HG02623 (cell line): Measurements from ENCODE around the gene ANKIB1.
"Not testable (repeated sequence)": the region's sequence is repeated elsewhere in the genome, so short reads cannot be mapped to it uniquely, and the experiment has no call there.

ENCODE experiments used
- ATAC-seq: cut with Tn5 transposase; IDR thresholded peaks from one replicate; pipeline ENCODE4 v1.9.1; 2021; ENCODE audit warnings: moderate library complexity; ENCODE audit not compliant: unreplicated experiment

The ANKIB1 gene

DNA sequence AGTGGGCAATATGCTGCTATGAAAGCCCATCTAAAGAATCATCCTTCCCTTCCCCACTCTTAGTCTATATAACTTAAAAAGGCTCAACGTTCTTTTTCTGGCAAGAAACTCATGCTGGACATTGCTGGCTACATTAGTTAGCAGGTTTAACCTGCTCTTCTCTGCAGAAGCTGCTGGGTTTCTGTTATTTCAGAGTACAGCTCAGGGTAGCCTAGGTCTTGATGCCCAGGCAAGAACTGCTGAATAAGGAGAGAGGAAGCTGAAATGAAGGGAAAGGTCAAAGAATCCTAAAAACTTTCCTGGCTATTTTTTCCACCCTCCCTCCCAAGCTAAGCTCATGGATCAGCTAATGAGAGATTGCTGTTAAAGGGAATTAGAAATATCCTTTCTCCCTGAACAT is 79.4 kb downstream of the ANKIB1 start:
- ATAC-seq: no peak

DNA sequence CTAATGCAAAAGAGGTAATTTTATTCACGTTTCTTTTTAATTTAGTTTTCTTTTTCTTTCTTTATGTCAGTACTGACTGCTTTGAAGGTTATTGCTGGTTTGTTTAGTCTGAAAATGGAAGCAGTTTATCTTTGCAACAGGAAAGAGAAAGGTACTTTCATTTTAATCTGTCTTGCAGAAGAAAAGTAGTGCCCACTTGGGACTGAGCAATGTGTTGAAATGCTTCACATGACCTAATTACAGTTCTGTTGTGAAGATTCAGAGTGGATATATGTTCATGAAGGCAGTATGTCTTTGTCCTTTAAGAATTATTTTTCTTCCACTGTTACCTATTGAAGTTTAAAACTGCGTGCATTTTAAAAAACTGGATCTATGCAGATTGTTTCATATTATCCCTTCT is 80.1 kb downstream of the ANKIB1 start:
- ATAC-seq: no peak

- no peak for ATAC-seq
Observed at GRCh38 chr7:92330835-92331438, 85.2 kb downstream of the ANKIB1 start.

- ATAC-seq: no peak
Observed at GRCh38 chr7:92331508-92331907, 85.7 kb downstream of the ANKIB1 start.

DNA sequence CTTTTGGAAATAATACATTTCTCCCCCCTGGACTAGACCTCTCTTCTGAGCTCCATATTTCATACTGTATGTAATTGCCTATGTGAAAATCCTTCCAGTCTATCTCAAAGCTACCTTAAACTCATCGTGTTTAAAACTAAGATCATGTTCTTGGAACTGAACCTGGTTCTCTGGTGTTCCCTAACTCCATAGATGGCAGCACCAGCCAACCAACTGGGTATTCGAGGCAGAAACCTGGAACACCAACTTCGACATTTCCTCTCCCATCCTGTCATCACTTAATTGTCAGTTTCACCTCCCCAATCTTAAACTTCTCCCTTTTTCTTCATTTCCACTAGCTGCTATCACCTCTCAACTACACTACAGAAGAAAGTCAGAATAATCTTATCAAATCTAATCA is 87.0 kb downstream of the ANKIB1 start:
- no peak for ATAC-seq

DNA sequence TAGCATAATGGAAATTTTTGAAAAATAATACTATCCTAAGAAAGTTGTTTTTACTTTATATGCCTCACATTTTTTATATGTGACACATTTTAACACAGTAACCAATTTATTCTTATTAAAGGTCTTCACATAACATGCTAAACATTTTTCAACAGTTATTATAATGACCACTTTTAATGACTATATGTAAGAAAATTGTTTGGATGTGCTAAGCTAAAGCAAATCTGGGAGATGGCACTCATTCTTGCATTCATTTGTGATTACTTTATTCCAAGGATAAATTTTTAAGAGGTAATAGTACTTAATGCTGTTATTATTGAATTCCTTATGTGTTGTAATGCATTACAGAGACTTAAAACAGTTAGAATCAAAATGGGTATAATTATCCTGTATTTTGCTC is 88.1 kb downstream of the ANKIB1 start:
- ATAC-seq: no peak

GRCh38 chr7:92335574-92335973 is 89.8 kb downstream of the ANKIB1 start:
- no peak for ATAC-seq

DNA sequence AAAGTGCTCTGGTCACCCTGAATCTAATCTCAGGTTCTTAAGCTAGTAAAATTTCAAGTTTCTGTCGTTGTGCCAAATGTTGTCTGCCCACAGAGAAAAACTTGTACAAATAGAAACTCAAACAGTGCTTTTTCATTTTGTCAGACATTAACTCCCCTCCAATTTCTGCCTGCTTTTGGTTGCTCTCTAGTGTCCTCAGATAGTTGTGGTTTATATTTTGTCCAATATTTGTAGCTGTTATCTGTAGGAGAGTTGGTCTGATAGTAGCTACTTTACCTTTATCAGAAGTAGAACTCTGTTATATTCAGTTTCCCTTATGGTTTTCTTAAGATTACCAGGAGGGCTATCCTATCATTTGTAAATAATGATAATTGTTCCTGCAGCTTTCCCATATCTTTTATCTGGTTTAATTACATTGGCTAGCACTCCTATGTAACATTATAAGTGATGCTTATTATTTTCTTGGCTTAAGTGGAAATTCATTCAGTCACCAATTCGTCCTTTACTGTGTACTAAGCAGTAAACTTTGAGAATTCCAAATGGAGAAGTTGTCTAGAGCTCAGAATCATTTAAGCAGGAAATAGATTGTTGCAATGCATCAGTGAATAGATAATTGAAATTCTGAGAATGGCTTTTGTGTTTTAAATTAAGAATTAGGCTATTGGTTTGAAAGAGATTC is 91.0 kb downstream of the ANKIB1 start:
- ATAC-seq: no peak

DNA sequence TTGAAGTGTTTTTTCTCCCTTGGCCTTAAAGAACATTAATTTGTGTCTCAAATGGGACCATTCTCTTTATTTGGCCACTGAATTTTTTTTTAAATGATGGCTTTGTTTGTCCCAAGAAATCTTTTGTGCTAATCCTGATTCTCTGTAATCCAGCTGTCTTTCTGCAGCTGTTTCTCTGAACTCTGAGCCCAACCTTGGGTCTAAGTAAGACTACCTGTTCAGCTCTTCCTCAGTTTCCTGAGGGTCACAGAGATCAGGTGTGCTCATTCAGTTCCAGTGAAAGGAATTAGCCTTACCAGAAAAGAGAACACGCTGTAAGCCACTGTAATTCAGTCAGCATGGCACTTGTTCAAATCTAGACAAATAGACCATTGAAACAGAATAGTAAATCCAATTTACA is 94.2 kb downstream of the ANKIB1 start:
- no peak for ATAC-seq

DNA sequence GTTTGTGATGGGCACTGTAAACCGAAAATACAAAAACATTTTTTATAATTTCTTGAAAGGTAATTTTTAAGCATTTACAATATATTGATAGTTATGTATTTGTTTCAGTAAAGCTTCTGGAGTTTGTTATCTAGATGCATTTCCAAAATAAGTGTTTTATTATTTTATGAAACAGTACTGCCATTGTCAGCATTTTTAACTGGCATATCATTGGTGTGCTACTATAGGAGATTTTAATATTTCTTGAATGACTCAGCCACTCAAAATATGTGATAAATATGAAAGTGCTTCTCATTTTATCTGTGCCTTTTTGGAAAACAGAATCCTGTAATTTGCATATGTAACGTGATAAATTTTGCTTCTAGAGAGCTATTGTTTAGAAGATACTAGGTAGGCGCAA is 97.9 kb downstream of the ANKIB1 start:
- ATAC-seq: no peak

DNA sequence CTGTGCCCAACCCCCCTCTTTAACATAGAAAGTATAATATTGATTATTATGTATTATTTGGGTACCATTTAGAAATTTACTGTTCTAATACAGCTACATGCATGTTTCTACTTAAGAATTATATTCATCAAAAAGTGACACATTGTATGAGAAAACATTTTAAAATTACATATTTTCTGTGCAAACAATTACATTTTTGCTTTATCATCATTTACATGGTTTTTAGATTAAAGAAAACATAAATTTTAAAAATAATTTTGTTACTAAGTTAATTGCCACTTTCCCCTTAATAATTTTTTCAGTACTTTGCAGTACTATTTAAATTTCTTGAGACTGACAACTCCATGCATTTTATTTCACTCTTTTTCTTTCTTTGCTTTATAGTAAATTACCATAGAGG is 106.2 kb downstream of the ANKIB1 start:
- ATAC-seq: no peak

DNA sequence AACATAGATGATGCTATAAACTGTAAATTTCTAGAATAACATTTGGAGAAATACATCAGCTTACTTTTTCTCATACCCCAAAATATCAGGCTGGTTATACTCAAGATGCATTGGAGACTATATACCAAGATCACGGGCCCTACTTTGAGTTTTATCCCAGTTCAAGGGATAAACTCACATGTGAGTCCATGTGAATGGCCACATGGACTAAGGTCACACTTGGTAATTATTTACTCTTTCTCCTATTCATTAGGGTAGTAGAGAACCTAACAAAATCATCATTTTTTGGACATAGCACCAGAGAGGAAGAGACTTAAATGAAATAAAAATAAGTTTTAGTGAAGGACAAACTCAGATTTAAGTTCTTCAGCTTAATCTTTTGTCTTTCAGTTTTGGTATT is 108.4 kb downstream of the ANKIB1 start:
- ATAC-seq: no peak

- ATAC-seq: no peak
Observed at GRCh38 chr7:92356406-92356805, 110.6 kb downstream of the ANKIB1 start.

DNA sequence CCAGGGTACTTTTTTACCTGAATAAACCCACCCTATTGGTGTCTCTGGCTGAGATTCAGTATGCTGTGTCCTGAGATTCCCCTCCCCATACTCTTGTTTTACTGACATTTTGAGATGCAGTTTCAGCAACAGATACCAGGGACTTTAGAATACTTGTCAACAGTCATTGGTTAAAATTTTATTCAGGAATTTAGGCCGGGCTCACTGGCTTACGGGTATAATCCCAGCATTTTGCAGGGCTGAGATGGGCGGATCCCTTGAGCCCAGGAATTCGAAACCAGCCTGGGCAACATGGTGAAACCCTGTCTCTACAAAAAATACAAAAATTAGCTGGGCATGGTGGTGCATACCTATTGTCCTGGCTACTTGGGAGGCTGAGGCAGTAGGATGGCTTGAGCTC is 111.5 kb downstream of the ANKIB1 start:
- ATAC-seq: no peak

DNA sequence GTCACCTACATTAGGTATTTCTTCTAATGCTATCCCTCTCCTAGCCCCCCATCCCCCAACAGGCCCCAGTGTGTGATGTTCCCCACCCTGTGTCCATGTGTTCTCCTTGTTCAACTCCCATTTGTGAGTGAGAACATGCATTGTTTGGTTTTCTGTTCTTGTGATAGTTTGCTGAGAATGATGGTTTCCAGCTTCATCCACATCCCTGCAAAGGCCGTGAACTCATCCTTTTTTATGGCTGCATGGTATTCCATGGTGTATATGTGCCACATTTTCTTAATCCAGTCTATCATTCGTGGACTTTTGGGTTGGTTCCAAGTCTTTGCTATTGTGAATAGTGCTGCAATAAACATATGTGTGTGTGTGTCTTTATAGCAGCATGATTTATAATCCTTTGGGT is 113.4 kb downstream of the ANKIB1 start:
- not testable (repeated sequence) for ATAC-seq

DNA sequence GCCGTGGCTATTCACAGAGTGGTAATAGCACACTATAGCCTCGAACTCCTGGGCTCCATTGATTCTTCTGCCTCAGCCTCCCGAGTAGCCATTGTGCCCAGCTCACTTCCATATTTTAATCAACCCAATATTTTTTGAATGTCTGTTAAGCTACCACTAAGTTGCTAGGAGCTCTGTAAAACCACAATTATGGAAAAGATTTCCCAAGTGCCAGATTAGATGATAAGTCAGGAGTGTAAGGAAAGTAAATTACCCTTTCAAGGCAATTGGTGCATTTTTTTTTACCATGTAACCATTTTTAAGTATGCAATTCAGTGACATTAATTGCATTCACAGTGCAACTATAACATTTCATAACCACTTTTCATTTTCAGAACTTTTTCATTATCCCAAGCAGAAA is 114.0 kb downstream of the ANKIB1 start:
- ATAC-seq: no peak

DNA sequence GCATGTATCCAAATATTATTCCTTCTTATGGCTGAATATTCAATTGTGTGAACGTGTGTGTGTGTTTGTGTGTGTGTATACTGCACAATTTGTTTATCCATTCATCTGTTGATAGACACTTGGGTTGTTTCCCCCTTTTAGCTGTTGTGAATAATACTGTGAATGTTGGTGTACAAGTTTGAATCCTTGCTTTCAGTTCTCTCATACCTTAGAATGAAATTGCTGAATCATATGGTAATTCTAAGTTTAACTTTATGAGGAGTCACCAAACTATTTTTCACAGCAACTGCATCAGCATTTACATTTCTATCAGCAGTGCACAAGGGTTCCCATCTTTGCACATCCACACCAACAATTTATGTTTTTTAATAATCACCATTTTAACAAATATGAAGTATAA is 114.6 kb downstream of the ANKIB1 start:
- no peak for ATAC-seq

GRCh38 chr7:92362131-92362530 is 116.4 kb downstream of the ANKIB1 start:
- ATAC-seq: no peak

GRCh38 chr7:92366730-92367129 is 121.0 kb downstream of the ANKIB1 start:
- ATAC-seq: no peak

GRCh38 chr7:92368741-92369140 is 123.0 kb downstream of the ANKIB1 start:
- ATAC-seq: no peak

DNA sequence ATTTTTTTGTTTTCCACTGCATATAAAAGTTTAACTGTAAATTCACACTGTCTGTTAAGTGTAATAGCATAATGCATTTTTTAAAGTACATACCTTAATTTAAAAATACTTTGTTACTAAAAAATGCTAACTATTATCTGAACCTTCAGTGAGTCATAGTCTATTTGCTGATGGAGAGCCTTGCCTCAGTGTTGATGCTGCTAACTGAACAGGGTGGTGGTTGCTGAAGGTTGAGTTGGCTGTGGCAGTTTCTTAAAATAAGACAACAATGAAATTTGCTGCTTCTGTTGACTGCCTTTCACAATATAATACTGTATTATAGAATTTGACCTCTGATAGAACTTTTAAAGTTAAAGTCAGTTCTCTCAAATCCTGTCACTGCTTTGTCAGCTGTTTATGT is 129.2 kb downstream of the ANKIB1 start:
- no peak for ATAC-seq

- no peak for ATAC-seq
Observed at GRCh38 chr7:92391071-92391470, 145.3 kb downstream of the ANKIB1 start.

DNA sequence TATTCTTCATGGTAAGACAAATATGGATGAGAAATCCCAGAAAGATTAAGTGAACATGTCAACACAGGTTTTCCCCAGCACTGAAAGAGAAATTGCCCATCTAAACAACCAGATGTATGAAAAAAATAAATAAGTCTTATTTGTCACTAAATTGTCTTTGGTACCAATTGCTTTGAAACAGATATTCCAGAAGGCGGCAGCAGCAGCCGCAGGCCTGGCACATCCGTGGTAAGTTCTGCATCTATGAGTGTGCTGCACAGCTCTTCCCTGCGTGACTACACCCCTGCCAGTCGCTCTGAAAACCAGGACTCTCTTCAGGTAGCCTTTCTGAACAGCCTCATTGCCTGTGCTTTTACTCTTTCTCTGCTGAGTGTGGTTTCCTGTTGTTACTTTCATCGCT is 151.8 kb downstream of the ANKIB1 start:
- no peak for ATAC-seq
